Uterus (tissue), 2 donors: ENCODE data around the gene SAA2.

Experiments
- CTCF ChIP-seq, 4 experiments: fragments of 200-600 bp in 2 of 4; fragments of 450-650 bp in 2 of 4; sonication (generic) in 2 of 4; IDR thresholded peaks; one replicate each; pipeline ENCODE4 v1.5.1; 2016 to 2019; ENCODE audit warnings: antibody characterized with exemption in 4 of 4, mild to moderate bottlenecking in 2 of 4, moderate library complexity in 1 of 4
- POLR2A ChIP-seq, 2 donors: fragments of 450-650 bp; IDR thresholded peaks; one replicate each; pipeline ENCODE4 v1.6.1; 2016; ENCODE audit warnings: antibody characterized with exemption in 2 of 2, mild to moderate bottlenecking in 1 of 2, moderate library complexity in 1 of 2

GRCh38 chr11:18259259-18259658 lies 10.8 kb upstream of the SAA2 start:
- TF ChIP-seq CTCF (IDR thresholded peaks at IDR 0.05) (no peak), POLR2A (IDR thresholded peaks at IDR 0.05) (no peak)
